WTC11 (cell line): ENCODE results near the gene SERPINB6. TPM values are rescaled to one million over a fixed set of nuclear protein-coding genes. Genes with fewer than 3 reads are reported as not detected.

ENCODE experiments used
- ATAC-seq: fragments of 200-7000 bp; cut with Tn5 transposase; 2 replicates; pipeline ENCODE4 v1.10.0; 2021; ENCODE audit warnings: mild to moderate bottlenecking, moderate library complexity
- CTCF ChIA-PET: fragments of 300-600 bp; sonication (Branson Sonifier 250); formaldehyde crosslinking; loops from one replicate; lab custom pipeline; 2021; ENCODE audit warnings: antibody characterized with exemption; lab: Charles Lee
- POLR2A ChIA-PET: fragments of 350-600 bp; sonication (Branson Sonifier 250); formaldehyde crosslinking; loops from one replicate; lab custom pipeline; 2021; ENCODE audit warnings: antibody characterized with exemption; lab: Charles Lee
- DNase-seq: peaks from one replicate; pipeline ENCODE4 v3.0.0; 2021; ENCODE audit warnings: low spot score
- H3K27ac Mint-ChIP-seq: 2 replicates; pipeline ENCODE4 v1.8.0; 2021; ENCODE audit warnings: mixed read lengths
- H3K27me3 Mint-ChIP-seq: 2 replicates; pipeline ENCODE4 v1.8.0; 2021; ENCODE audit warnings: low read depth, mild to moderate bottlenecking, moderate library complexity, mixed read lengths
- H3K36me3 Mint-ChIP-seq: 2 replicates; pipeline ENCODE4 v1.8.0; 2021; ENCODE audit warnings: mixed read lengths
- H3K4me1 Mint-ChIP-seq: 2 replicates; pipeline ENCODE4 v1.8.0; 2022; ENCODE audit warnings: mixed read lengths
- H3K4me3 Mint-ChIP-seq: 2 replicates; pipeline ENCODE4 v1.8.0; 2021; ENCODE audit warnings: mild to moderate bottlenecking, moderate library complexity, mixed read lengths
- H3K9me3 Mint-ChIP-seq: 2 replicates; pipeline ENCODE4 v1.8.0; 2021; ENCODE audit warnings: mixed read lengths
- CREB1 ChIP-seq: sonication (generic); formaldehyde crosslinking; IDR thresholded peaks from 2 replicates; pipeline ENCODE4 v1.8.0; 2023; ENCODE audit warnings: mild to moderate bottlenecking, missing genetic modification reagents
- E2F1 ChIP-seq: sonication (generic); formaldehyde crosslinking; IDR thresholded peaks from 2 replicates; pipeline ENCODE4 v1.8.0; 2022; ENCODE audit warnings: mild to moderate bottlenecking, missing genetic modification reagents
- EMX1 ChIP-seq: fragments of 250-450 bp; sonication (Bioruptor Pico); IDR thresholded peaks from 2 replicates; pipeline ENCODE4 v1.8.0; 2021; ENCODE audit warnings: mild to moderate bottlenecking
- GABPB1 ChIP-seq: sonication (generic); formaldehyde crosslinking; IDR thresholded peaks from 2 replicates; pipeline ENCODE4 v1.8.1; 2023; ENCODE audit warnings: mild to moderate bottlenecking, missing genetic modification reagents
- GRHL2 ChIP-seq: fragments of 250-450 bp; sonication (Bioruptor Pico); IDR thresholded peaks from 2 replicates; pipeline ENCODE4 v1.8.0; 2022; ENCODE audit warnings: mild to moderate bottlenecking, moderate library complexity; ENCODE audit not compliant: insufficient replicate concordance, severe bottlenecking
- JAZF1 ChIP-seq: fragments of 250-450 bp; sonication (Bioruptor Pico); IDR thresholded peaks from 2 replicates; pipeline ENCODE4 v1.9.0; 2021; ENCODE audit warnings: moderate library complexity, mild to moderate bottlenecking, inconsistent platforms
- MYBL2 ChIP-seq: sonication (generic); formaldehyde crosslinking; IDR thresholded peaks from 2 replicates; pipeline ENCODE4 v1.8.1; 2023; ENCODE audit warnings: mild to moderate bottlenecking, moderate library complexity, missing genetic modification reagents
- NFE2L1 ChIP-seq: sonication (generic); formaldehyde crosslinking; IDR thresholded peaks from 2 replicates; pipeline ENCODE4 v1.8.1; 2023; ENCODE audit warnings: missing genetic modification reagents
- NR3C1 ChIP-seq: sonication (generic); formaldehyde crosslinking; conservative IDR thresholded peaks from 2 replicates; pipeline ENCODE4 v1.8.1; 2023; ENCODE audit warnings: low read depth, mild to moderate bottlenecking, missing genetic modification reagents
- PRRX2 ChIP-seq: fragments of 250-450 bp; sonication (Bioruptor Pico); IDR thresholded peaks from 2 replicates; pipeline ENCODE4 v1.8.0; 2021; ENCODE audit warnings: mild to moderate bottlenecking
- SMAD3 ChIP-seq: sonication (generic); formaldehyde crosslinking; IDR thresholded peaks from 2 replicates; pipeline ENCODE4 v1.8.0; 2022; ENCODE audit warnings: missing genetic modification reagents, mild to moderate bottlenecking, borderline replicate concordance
- STAT6 ChIP-seq: sonication (generic); formaldehyde crosslinking; conservative IDR thresholded peaks from 2 replicates; pipeline ENCODE4 v1.8.1; 2023; ENCODE audit warnings: mild to moderate bottlenecking, low read depth, missing genetic modification reagents, moderate library complexity
- TP53 ChIP-seq: sonication (generic); formaldehyde crosslinking; IDR thresholded peaks from 2 replicates; pipeline ENCODE4 v1.8.1; 2023; ENCODE audit warnings: mild to moderate bottlenecking, missing genetic modification reagents
- ZBTB43 ChIP-seq: sonication (generic); formaldehyde crosslinking; IDR thresholded peaks from 2 replicates; pipeline ENCODE4 v1.8.1; 2023; ENCODE audit warnings: mild to moderate bottlenecking, missing genetic modification reagents
- ZNF219 ChIP-seq: sonication (generic); formaldehyde crosslinking; IDR thresholded peaks from 2 replicates; pipeline ENCODE4 v1.8.0; 2023; ENCODE audit warnings: missing genetic modification reagents, mild to moderate bottlenecking, borderline replicate concordance
- ZNF281 ChIP-seq: sonication (generic); formaldehyde crosslinking; IDR thresholded peaks from 2 replicates; pipeline ENCODE4 v1.8.0; 2023; ENCODE audit warnings: mild to moderate bottlenecking, missing genetic modification reagents
- ZNF317 ChIP-seq: sonication (generic); formaldehyde crosslinking; IDR thresholded peaks from 2 replicates; pipeline ENCODE4 v1.8.1; 2023; ENCODE audit warnings: low read depth, mild to moderate bottlenecking, moderate library complexity, missing genetic modification reagents, borderline replicate concordance
- ZNF532 ChIP-seq: fragments of 250-450 bp; sonication (Bioruptor Pico); IDR thresholded peaks from 2 replicates; pipeline ENCODE4 v1.9.0; 2021; ENCODE audit warnings: mild to moderate bottlenecking, borderline replicate concordance
- total RNA-seq: library from RNA; stranded (reverse); gene quantifications from 3 replicates; pipeline ENCODE4 v1.2.3, GENCODE V29; 2021
- TF ChIP-seq, protein P1 (sequence below): sonication (generic); formaldehyde crosslinking; IDR thresholded peaks from 2 replicates; pipeline ENCODE4 v1.8.0; 2022; ENCODE audit warnings: mild to moderate bottlenecking, missing genetic modification reagents
- TF ChIP-seq, protein P2 (sequence below): sonication (generic); formaldehyde crosslinking; IDR thresholded peaks from 2 replicates; pipeline ENCODE4 v1.8.1; 2022; ENCODE audit warnings: low read depth, mild to moderate bottlenecking, moderate library complexity, missing genetic modification reagents, borderline replicate concordance

Gene SERPINB6
- total RNA-seq, 1 experiment from 2014 or later, result 28.0 TPM

- peaks cover 40% of the 10 kb centered on the region for H3K9me3 Mint-ChIP-seq
- peaks cover 13% of the 10 kb centered on the region for H3K4me1 Mint-ChIP-seq
- no peak for TF ChIP-seq ZNF281 (CRISPR knock-in tag)
- TF ChIP-seq STAT6 (CRISPR knock-in tag), result no peak
- no peak for TF ChIP-seq TP53 (CRISPR knock-in tag)
- TF ChIP-seq GRHL2 (CRISPR knock-in tag), result no peak
- no peak for TF ChIP-seq NR3C1 (CRISPR knock-in tag)
- TF ChIP-seq GABPB1 (CRISPR knock-in tag), result no peak
- no peak for TF ChIP-seq CREB1 (CRISPR knock-in tag)
- TF ChIP-seq EMX1 (CRISPR knock-in tag), result no peak
- TF ChIP-seq, protein P1, sequence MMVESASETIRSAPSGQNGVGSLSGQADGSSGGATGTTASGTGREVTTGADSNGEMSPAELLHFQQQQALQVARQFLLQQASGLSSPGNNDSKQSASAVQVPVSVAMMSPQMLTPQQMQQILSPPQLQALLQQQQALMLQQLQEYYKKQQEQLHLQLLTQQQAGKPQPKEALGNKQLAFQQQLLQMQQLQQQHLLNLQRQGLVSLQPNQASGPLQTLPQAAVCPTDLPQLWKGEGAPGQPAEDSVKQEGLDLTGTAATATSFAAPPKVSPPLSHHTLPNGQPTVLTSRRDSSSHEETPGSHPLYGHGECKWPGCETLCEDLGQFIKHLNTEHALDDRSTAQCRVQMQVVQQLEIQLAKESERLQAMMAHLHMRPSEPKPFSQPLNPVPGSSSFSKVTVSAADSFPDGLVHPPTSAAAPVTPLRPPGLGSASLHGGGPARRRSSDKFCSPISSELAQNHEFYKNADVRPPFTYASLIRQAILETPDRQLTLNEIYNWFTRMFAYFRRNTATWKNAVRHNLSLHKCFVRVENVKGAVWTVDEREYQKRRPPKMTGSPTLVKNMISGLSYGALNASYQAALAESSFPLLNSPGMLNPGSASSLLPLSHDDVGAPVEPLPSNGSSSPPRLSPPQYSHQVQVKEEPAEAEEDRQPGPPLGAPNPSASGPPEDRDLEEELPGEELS (CRISPR knock-in tag), result no peak
- TF ChIP-seq JAZF1, result no peak
- no peak for TF ChIP-seq ZBTB43 (CRISPR knock-in tag)
- no peak for TF ChIP-seq E2F1 (CRISPR knock-in tag)
- no peak for TF ChIP-seq ZNF317 (CRISPR knock-in tag)
- TF ChIP-seq SMAD3 (CRISPR knock-in tag), result no peak
- TF ChIP-seq ZNF219, result no peak
- TF ChIP-seq NFE2L1 (CRISPR knock-in tag), result no peak
- TF ChIP-seq MYBL2 (CRISPR knock-in tag), result no peak
- no peak for TF ChIP-seq ZNF532 (CRISPR knock-in tag)
- no peak for TF ChIP-seq PRRX2 (CRISPR knock-in tag)
- TF ChIP-seq, protein P2, sequence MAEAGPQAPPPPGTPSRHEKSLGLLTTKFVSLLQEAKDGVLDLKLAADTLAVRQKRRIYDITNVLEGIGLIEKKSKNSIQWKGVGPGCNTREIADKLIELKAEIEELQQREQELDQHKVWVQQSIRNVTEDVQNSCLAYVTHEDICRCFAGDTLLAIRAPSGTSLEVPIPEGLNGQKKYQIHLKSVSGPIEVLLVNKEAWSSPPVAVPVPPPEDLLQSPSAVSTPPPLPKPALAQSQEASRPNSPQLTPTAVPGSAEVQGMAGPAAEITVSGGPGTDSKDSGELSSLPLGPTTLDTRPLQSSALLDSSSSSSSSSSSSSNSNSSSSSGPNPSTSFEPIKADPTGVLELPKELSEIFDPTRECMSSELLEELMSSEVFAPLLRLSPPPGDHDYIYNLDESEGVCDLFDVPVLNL (CRISPR knock-in tag), result no peak
- TF ChIP-seq, all 79 proteins: peak for 0
- no peak for DNase-seq
- H3K36me3 Mint-ChIP-seq, result peaks cover 92% of the 10 kb centered on the region
- ATAC-seq, result no peak
- no peak overlapping the region for H3K4me3 Mint-ChIP-seq
- ChIA-PET POLR2A (no interaction called here), CTCF (interaction anchor here (2.0 kb wide), 1 partner anchor 12 kb away, joined by 8 read pairs; no protein-coding TSS in a partner anchor)
- no peaks in the 10 kb centered on the region for H3K27me3 Mint-ChIP-seq
- no peak overlapping the region; the same call in 1 of the 2 replicates for H3K27ac Mint-ChIP-seq
Measured at GRCh38 chr6:3013901-3014674, 42.7 kb upstream of the SERPINB6 start.
